CD14-positive monocyte (primary cell): ENCODE measurements around the gene LGALS1. TPM values are rescaled to one million over a fixed set of nuclear protein-coding genes. Genes with fewer than 3 reads are reported as not detected.

ENCODE experiments used
- DNase-seq, 3 donors: peaks; one replicate each; pipeline ENCODE4 v3.0.0-alpha.2; 2011 to 2022
- H2AFZ ChIP-seq: 2 replicates; pipeline ENCODE4 v1.6.0; 2012; ENCODE audit warnings: mild to moderate bottlenecking, low read depth, low read length, inconsistent platforms; ENCODE audit not compliant: insufficient read depth, poor library complexity, severe bottlenecking
- H3K27ac ChIP-seq, 2 donors: 1 replicate in 1 of 2; 2 replicates in 1 of 2; pipeline ENCODE4 v1.5.1; 2012 to 2013; ENCODE audit warnings: low read length in 2 of 2, control low read depth in 1 of 2, inconsistent platforms in 1 of 2, low read depth in 1 of 2, mild to moderate bottlenecking in 1 of 2
- H3K27me3 ChIP-seq, 2 donors: one replicate each; pipeline versions ENCODE4 v1.6.0 to v1.6.1; 2011 to 2013; ENCODE audit warnings: low read length in 2 of 2; ENCODE audit not compliant: control insufficient read depth in 2 of 2, insufficient read depth in 2 of 2
- H3K36me3 ChIP-seq, 2 donors: replicated peaks in 1 of 2; 1 replicate in 1 of 2; 2 replicates in 1 of 2; pipeline versions ENCODE4 v1.5.1 to v1.6.1; 2012 to 2013; ENCODE audit warnings: low read length in 2 of 2, control low read depth in 1 of 2, inconsistent platforms in 1 of 2, mild to moderate bottlenecking in 1 of 2; ENCODE audit not compliant: insufficient read depth in 2 of 2, control insufficient read depth in 1 of 2
- H3K4me1 ChIP-seq, 2 donors: 1 replicate in 1 of 2; 2 replicates in 1 of 2; pipeline versions ENCODE4 v1.5.1 to v1.6.1; 2012 to 2013; ENCODE audit warnings: low read length in 2 of 2, control low read depth in 1 of 2, inconsistent platforms in 1 of 2, mild to moderate bottlenecking in 1 of 2, moderate library complexity in 1 of 2; ENCODE audit not compliant: insufficient read depth in 2 of 2, control insufficient read depth in 1 of 2
- H3K4me2 ChIP-seq: replicated peaks from 2 replicates; pipeline ENCODE3; 2012; ENCODE audit warnings: low read length, moderate library complexity, mild to moderate bottlenecking; ENCODE audit not compliant: poor library complexity, severe bottlenecking; ENCODE audit errors: extremely low read depth
- H3K4me3 ChIP-seq, 3 experiments: fragments of 200-600 bp in 1 of 3; sonication (generic) in 1 of 3; replicated peaks in 1 of 3; 1 replicate in 2 of 3; 2 replicates in 1 of 3; pipeline ENCODE4 v1.5.1; 2011 to 2013; ENCODE audit warnings: low read length in 3 of 3, mild to moderate bottlenecking in 3 of 3, control low read depth in 2 of 3, low read depth in 2 of 3, inconsistent platforms in 1 of 3, moderate library complexity in 1 of 3
- H3K79me2 ChIP-seq: 2 replicates; pipeline ENCODE4 v1.6.0; 2012; ENCODE audit warnings: mild to moderate bottlenecking, control low read depth, inconsistent platforms, low read length, moderate library complexity; ENCODE audit not compliant: insufficient read depth
- H3K9ac ChIP-seq: 2 replicates; pipeline ENCODE4 v1.6.0; 2017; ENCODE audit warnings: low read length, mild to moderate bottlenecking; ENCODE audit not compliant: insufficient read depth, poor library complexity, severe bottlenecking
- H3K9me3 ChIP-seq, 2 donors: replicated peaks in 1 of 2; 1 replicate in 1 of 2; 2 replicates in 1 of 2; pipeline versions ENCODE4 v1.5.1 to v1.6.1; 2012 to 2013; ENCODE audit warnings: low read length in 2 of 2, control low read depth in 1 of 2; ENCODE audit not compliant: control insufficient read depth in 1 of 2, insufficient read depth in 1 of 2
- H4K20me1 ChIP-seq: 2 replicates; pipeline ENCODE4 v1.6.0; 2012; ENCODE audit warnings: mild to moderate bottlenecking, low read length, control low read depth, moderate library complexity; ENCODE audit not compliant: insufficient read depth
- H3K27ac Mint-ChIP-seq, 7 donors: one replicate each; pipeline ENCODE4 v1.8.0; 2020; ENCODE audit warnings: mild to moderate bottlenecking in 7 of 7, mixed read lengths in 7 of 7, moderate library complexity in 6 of 7, inconsistent platforms in 2 of 7
- H3K27me3 Mint-ChIP-seq, 3 donors: one replicate each; pipeline ENCODE4 v1.8.0; 2021 to 2022; ENCODE audit warnings: low read depth in 3 of 3, mild to moderate bottlenecking in 3 of 3, mixed read lengths in 3 of 3, moderate library complexity in 3 of 3, inconsistent platforms in 1 of 3
- H3K36me3 Mint-ChIP-seq, 2 donors: one replicate each; pipeline ENCODE4 v1.8.0; 2020; ENCODE audit warnings: mixed read lengths in 2 of 2, inconsistent platforms in 1 of 2, mild to moderate bottlenecking in 1 of 2
- H3K4me1 Mint-ChIP-seq: one replicate; pipeline ENCODE4 v1.8.0; 2020; ENCODE audit warnings: mild to moderate bottlenecking, mixed read lengths
- H3K4me3 Mint-ChIP-seq, 2 donors: one replicate each; pipeline ENCODE4 v1.8.0; 2020; ENCODE audit warnings: mild to moderate bottlenecking in 2 of 2, mixed read lengths in 2 of 2, moderate library complexity in 1 of 2
- H3K9me3 Mint-ChIP-seq, 7 donors: one replicate each; pipeline ENCODE4 v1.8.0; 2020 to 2022; ENCODE audit warnings: mixed read lengths in 7 of 7, mild to moderate bottlenecking in 6 of 7, moderate library complexity in 6 of 7, inconsistent platforms in 2 of 7
- WGBS: methylation state at CpG from one replicate; pipeline ENCODE4 v1.1.5; 2013; ENCODE audit warnings: missing lambda C conversion rate; ENCODE audit not compliant: insufficient coverage; 5-methylcytosine and 5-hydroxymethylcytosine counted together
- intact Hi-C, 2 donors: fragments of 100-400 bp; cut with micrococcal nuclease; formaldehyde crosslinking; loops; one replicate each; pipeline versions ENCODE4 v1.15.0 to v1.15.1; 2023
- polyA plus RNA-seq, 3 donors: library from polyadenylated mRNA; depleted of rRNA in 1 of 3; unstranded in 2 of 3; stranded (reverse) in 1 of 3; fragments of 300-500 nt in 2 of 3; fragments of >200 nt in 1 of 3; fragmentation: Illumina TruSeq in 2 of 3; gene quantifications; 1 replicate in 2 of 3; 2 replicates in 1 of 3; pipeline ENCODE4 v1.2.3, GENCODE V29; 2012 to 2021
- TF ChIP-seq, protein P1 (sequence below): fragments of 200-600 bp; IDR thresholded peaks from one replicate; pipeline ENCODE4 v1.8.0; 2022; ENCODE audit warnings: antibody characterized with exemption, mild to moderate bottlenecking

Gene LGALS1
- polyA plus RNA-seq, 3 donors, result 1,719 to 2,320 (median 1,844) TPM

GRCh38 chr22:37627121-37627520 is 48.3 kb upstream of the LGALS1 start:
- 20% methylated on average over 1 of the region's 7 CpGs for WGBS
- Histone ChIP-seq H3K27ac (peak overlapping the region; percentile 59 to 64), H3K4me3 (peak overlapping the region in 1 of 3 experiments; percentile 58), H4K20me1 (peaks cover 6% of the 10 kb centered on the region), H3K4me2 (peak overlapping the region; percentile 71), H3K9me3 (no peaks in the 10 kb centered on the region), H3K9ac (peak overlapping the region; percentile 18), H3K36me3 (peaks cover 51 to 70% of the 10 kb centered on the region in 2 donors), H2AFZ (peak overlapping the region; percentile 10), H3K27me3 (no peaks in the 10 kb centered on the region), H3K79me2 (peaks cover 3% of the 10 kb centered on the region), H3K4me1 (peaks cover 34 to 41% of the 10 kb centered on the region in 2 donors)
- Mint-ChIP-seq H3K4me3 (peak overlapping the region; percentile 49 to 67), H3K4me1 (peaks cover 47% of the 10 kb centered on the region), H3K27me3 (peaks cover 0 to 1% (median 0%) of the 10 kb centered on the region in 3 donors), H3K36me3 (peaks cover 57 to 78% of the 10 kb centered on the region in 2 donors), H3K9me3 (no peaks in the 10 kb centered on the region), H3K27ac (peak overlapping the region; percentile 40 to 89 (median 79))
- no peak for DNase-seq
- TF ChIP-seq, protein P1, sequence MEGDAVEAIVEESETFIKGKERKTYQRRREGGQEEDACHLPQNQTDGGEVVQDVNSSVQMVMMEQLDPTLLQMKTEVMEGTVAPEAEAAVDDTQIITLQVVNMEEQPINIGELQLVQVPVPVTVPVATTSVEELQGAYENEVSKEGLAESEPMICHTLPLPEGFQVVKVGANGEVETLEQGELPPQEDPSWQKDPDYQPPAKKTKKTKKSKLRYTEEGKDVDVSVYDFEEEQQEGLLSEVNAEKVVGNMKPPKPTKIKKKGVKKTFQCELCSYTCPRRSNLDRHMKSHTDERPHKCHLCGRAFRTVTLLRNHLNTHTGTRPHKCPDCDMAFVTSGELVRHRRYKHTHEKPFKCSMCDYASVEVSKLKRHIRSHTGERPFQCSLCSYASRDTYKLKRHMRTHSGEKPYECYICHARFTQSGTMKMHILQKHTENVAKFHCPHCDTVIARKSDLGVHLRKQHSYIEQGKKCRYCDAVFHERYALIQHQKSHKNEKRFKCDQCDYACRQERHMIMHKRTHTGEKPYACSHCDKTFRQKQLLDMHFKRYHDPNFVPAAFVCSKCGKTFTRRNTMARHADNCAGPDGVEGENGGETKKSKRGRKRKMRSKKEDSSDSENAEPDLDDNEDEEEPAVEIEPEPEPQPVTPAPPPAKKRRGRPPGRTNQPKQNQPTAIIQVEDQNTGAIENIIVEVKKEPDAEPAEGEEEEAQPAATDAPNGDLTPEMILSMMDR, result no peak
- intact Hi-C loops, result no loop called here

GRCh38 chr22:37627545-37627944 is 47.9 kb upstream of the LGALS1 start:
- peak overlapping the region; percentile 49 to 67 for H3K4me3 Mint-ChIP-seq
- H3K4me2 ChIP-seq, result peak overlapping the region; percentile 71
- no peaks in the 10 kb centered on the region for H3K27me3 ChIP-seq
- peak overlapping the region; percentile 59 to 64 for H3K27ac ChIP-seq
- H3K4me3 ChIP-seq, result peak overlapping the region in 1 of 3 experiments; percentile 58
- peaks cover 54 to 77% of the 10 kb centered on the region in 2 donors for H3K36me3 Mint-ChIP-seq
- no peaks in the 10 kb centered on the region for H3K9me3 Mint-ChIP-seq
- peak in 2 of 3 donors; percentile 55 to 66 for DNase-seq
- intact Hi-C loops, result no loop called here
- peaks cover 51% of the 10 kb centered on the region for H3K4me1 Mint-ChIP-seq
- 0% methylated on average over 4 of the region's 6 CpGs for WGBS
- H3K9me3 ChIP-seq, result no peaks in the 10 kb centered on the region
- H3K27me3 Mint-ChIP-seq, result peaks cover 0 to 1% (median 0%) of the 10 kb centered on the region in 3 donors
- peaks cover 38 to 46% of the 10 kb centered on the region in 2 donors for H3K4me1 ChIP-seq
- H3K9ac ChIP-seq, result peak overlapping the region; percentile 18
- TF ChIP-seq, protein P1, result no peak
- peaks cover 48 to 67% of the 10 kb centered on the region in 2 donors for H3K36me3 ChIP-seq
- H2AFZ ChIP-seq, result peak overlapping the region; percentile 10
- peak overlapping the region; percentile 40 to 89 (median 79) for H3K27ac Mint-ChIP-seq
- H3K79me2 ChIP-seq, result peaks cover 3% of the 10 kb centered on the region
- H4K20me1 ChIP-seq, result peaks cover 6% of the 10 kb centered on the region
